ENCODE results near the gene SLC25A36. TPM values are rescaled to one million over a fixed set of nuclear protein-coding genes. Genes with fewer than 3 reads are reported as not detected.
"Not testable (repeated sequence)": the region's sequence is repeated elsewhere in the genome, so short reads cannot be mapped to it uniquely, and the experiment has no call there.

SLC25A36 gene
- total RNA-seq, 1 donor: 227 TPM

DNA sequence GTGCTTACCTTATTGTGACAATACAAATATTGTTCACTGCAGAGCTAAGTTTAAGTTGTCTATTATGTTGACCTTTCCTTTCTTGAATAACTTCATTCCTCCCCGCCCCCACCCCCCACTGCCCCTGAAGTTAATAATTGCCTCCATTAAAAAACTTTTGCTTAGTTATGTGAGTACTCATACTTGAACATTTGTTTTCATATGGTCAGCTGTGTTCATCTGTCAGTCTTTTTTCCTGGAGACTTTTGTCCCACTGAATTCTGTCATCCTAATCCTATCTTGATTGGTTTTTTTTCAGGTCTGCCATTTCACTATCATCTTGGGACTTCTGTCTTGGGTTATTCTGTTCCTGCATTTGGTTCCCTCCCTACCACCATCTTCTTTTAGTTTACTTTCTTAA lies 8.5 kb downstream of the SLC25A36 start:
- H3K4me1 ChIP-seq (ENCODE audit: insufficient read depth, low read length): peaks cover 5% of the 10 kb centered on the region
- no peaks in the 10 kb centered on the region for H3K27me3 ChIP-seq (ENCODE audit: insufficient read depth, low read length)
- H3K4me3 ChIP-seq (ENCODE audit: low read length): no peak overlapping the region
- no peaks in the 10 kb centered on the region for H3K9me3 ChIP-seq (ENCODE audit: low read depth, low read length)

GRCh38 chr3:140950863-140951262 lies 9.2 kb downstream of the SLC25A36 start:
- no peaks in the 10 kb centered on the region for H3K9me3 ChIP-seq (ENCODE audit: low read depth, low read length)
- H3K4me1 ChIP-seq (ENCODE audit: insufficient read depth, low read length): peaks cover 3% of the 10 kb centered on the region
- H3K4me3 ChIP-seq (ENCODE audit: low read length): no peak overlapping the region
- H3K27me3 ChIP-seq (ENCODE audit: insufficient read depth, low read length): no peaks in the 10 kb centered on the region

DNA sequence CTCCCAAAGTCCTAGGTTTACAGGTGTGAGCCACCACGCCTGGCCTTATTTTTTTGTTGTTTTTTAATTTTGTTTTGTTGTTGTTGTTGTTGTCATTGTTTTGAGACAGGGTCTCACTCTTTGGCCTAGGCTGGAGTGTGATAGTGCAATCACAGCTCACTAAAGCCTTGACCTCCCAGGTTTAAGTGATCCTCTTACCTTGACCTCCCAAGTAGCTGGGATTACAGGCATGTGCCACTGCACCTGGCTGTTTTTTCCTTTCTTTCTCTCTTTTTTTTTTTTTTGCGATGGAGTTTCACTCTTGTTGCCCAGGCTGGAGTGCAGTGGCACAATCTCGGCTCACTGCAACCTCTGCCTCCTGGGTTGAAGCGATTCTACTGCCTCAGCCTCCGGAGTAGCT lies 10.1 kb downstream of the SLC25A36 start:
- not testable (repeated sequence) for H3K4me1 ChIP-seq (ENCODE audit: insufficient read depth, low read length); H3K4me3 ChIP-seq (ENCODE audit: low read length); H3K27me3 ChIP-seq (ENCODE audit: insufficient read depth, low read length); H3K9me3 ChIP-seq (ENCODE audit: low read depth, low read length)

- no peak overlapping the region for H3K4me3 ChIP-seq (ENCODE audit: low read length)
- H3K9me3 ChIP-seq (ENCODE audit: low read depth, low read length): no peaks in the 10 kb centered on the region
- peaks cover 3% of the 10 kb centered on the region for H3K4me1 ChIP-seq (ENCODE audit: insufficient read depth, low read length)
- H3K27me3 ChIP-seq (ENCODE audit: insufficient read depth, low read length): no peaks in the 10 kb centered on the region
These were observed 11.7 kb downstream of the SLC25A36 start for GRCh38 chr3:140953028-140953960.

GRCh38 chr3:140954576-140954975 lies 12.9 kb downstream of the SLC25A36 start:
- H3K27me3 ChIP-seq (ENCODE audit: insufficient read depth, low read length): no peaks in the 10 kb centered on the region
- no peaks in the 10 kb centered on the region for H3K9me3 ChIP-seq (ENCODE audit: low read depth, low read length)
- peaks cover 3% of the 10 kb centered on the region for H3K4me1 ChIP-seq (ENCODE audit: insufficient read depth, low read length)
- no peak overlapping the region for H3K4me3 ChIP-seq (ENCODE audit: low read length)

DNA sequence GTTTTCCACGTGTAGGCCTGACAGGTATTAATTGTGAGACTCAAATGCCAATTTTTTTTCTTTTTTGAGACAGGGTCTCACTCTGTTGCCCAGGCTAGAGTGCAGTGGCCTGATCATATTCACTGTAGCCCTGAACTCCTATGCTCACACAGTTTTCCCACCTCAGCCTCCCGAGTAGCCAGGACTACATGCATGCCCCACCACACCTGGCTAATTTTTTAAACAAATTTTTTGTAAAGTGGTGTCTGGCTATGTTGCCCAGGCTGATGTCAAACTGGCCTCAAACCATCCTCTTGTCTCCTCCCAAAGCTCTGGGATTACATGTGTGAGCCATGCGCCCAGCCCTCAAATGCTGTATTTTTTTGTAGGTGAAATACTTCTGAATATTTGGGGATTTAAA lies 14.0 kb downstream of the SLC25A36 start:
- H3K4me1 ChIP-seq (ENCODE audit: insufficient read depth, low read length): peaks cover 3% of the 10 kb centered on the region
- no peaks in the 10 kb centered on the region for H3K27me3 ChIP-seq (ENCODE audit: insufficient read depth, low read length)
- no peak overlapping the region for H3K4me3 ChIP-seq (ENCODE audit: low read length)
- no peaks in the 10 kb centered on the region for H3K9me3 ChIP-seq (ENCODE audit: low read depth, low read length)

DNA sequence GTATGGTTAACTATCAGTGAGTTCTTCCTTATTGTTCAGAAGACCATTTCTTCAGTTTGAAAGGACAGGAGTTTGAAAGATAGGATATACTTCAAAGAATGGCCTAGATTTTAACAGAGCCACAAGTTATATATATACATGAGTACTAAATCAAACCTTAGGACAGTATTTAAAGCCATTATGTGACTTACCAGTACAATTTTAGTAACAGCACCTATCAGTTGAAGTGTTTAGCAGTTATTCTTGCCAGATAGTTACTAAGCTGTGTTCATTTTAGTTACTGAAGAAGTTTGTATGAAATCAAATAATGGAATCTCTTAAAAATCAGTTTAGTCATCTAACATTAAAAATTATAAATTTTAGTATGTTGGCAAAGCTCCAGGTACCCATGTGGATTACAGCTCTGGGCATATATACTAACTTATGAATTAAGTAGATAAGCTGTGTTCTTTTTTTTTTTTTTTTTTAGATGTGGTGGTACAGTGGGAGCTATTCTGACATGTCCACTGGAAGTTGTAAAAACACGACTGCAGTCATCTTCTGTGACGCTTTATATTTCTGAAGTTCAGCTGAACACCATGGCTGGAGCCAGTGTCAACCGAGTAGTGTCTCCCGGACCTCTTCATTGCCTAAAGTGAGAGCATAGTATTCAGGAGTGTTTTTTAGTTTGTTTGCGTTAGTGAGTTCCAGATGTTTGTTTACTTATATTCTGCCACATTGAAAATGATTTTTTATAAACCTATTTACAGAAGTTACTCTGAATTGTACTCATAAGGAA lies 14.6 kb downstream of the SLC25A36 start:
- Histone ChIP-seq H3K4me1 (ENCODE audit: insufficient read depth, low read length) (peaks cover 3% of the 10 kb centered on the region), H3K4me3 (ENCODE audit: low read length) (no peak overlapping the region), H3K27me3 (ENCODE audit: insufficient read depth, low read length) (no peaks in the 10 kb centered on the region), H3K9me3 (ENCODE audit: low read depth, low read length) (no peaks in the 10 kb centered on the region)

- Histone ChIP-seq H3K4me3 (ENCODE audit: low read length) (no peak overlapping the region), H3K4me1 (ENCODE audit: insufficient read depth, low read length) (no peaks in the 10 kb centered on the region), H3K27me3 (ENCODE audit: insufficient read depth, low read length) (no peaks in the 10 kb centered on the region), H3K9me3 (ENCODE audit: low read depth, low read length) (no peaks in the 10 kb centered on the region)
These were observed 31.2 kb downstream of the SLC25A36 start for GRCh38 chr3:140972833-140973232.

DNA sequence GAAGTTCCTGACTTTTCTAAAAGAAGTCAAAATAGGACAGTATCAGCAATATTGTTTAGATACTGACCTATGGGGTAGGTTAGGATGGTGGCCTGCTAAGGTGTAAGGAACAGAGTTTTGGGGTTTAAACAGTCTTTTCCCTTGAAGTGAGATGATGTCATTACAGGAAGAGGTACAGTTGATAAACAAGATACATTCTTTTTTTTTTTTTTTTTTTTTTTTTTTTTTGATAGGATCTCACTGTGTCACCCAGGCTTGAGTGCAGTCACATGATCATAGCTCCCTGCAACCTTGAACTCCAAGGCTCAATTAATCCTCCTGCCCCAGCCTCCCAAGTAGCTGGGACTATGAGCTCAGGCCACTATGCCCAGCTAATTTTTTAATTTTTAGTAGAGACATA lies 33.3 kb downstream of the SLC25A36 start:
- Histone ChIP-seq H3K4me3 (ENCODE audit: low read length) (no peak overlapping the region), H3K27me3 (ENCODE audit: insufficient read depth, low read length) (no peaks in the 10 kb centered on the region), H3K4me1 (ENCODE audit: insufficient read depth, low read length) (no peaks in the 10 kb centered on the region), H3K9me3 (ENCODE audit: low read depth, low read length) (no peaks in the 10 kb centered on the region)

DNA sequence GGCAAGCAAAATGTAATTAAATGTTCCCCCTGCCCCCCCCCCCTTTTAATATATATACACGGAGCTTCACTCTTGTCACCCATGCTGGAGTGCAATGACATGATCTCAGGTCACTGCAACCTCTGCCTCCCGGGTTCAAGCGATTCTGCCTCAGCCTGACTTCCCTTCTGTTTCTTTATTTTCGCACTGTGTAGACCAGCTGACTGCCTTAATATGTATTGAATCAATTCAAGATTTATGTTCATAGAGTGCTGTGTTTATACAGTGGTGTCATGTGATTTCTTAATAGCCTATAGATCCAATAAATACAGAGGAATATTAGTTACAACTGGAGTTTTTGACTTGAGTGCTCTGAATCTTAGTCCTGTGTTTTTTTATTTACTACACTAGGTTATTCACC lies 39.0 kb downstream of the SLC25A36 start:
- no peak overlapping the region for H3K4me3 ChIP-seq (ENCODE audit: low read length)
- H3K9me3 ChIP-seq (ENCODE audit: low read depth, low read length): no peaks in the 10 kb centered on the region
- no peaks in the 10 kb centered on the region for H3K4me1 ChIP-seq (ENCODE audit: insufficient read depth, low read length)
- H3K27me3 ChIP-seq (ENCODE audit: insufficient read depth, low read length): no peaks in the 10 kb centered on the region

DNA sequence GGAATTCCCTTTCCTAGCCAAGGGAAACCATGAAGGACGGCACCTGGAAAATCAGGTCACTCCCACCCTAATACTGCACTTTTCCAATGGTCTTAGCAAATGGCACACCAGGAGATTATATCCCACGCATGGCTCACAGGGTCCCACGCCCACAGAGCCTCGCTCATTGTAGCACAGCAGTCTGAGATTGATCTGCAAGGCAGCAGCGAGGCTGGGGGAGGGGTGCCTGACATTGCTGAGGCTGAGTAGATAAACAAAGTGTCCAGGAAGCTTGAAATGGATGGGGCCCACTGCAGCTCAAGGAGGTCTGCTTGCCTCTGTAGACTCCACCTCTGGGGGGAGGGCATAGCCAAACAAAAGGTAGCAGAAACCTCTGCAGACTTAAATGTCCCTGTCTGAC lies 46.2 kb downstream of the SLC25A36 start:
- not testable (repeated sequence) for H3K27me3 ChIP-seq (ENCODE audit: insufficient read depth, low read length); H3K9me3 ChIP-seq (ENCODE audit: low read depth, low read length); H3K4me3 ChIP-seq (ENCODE audit: low read length); H3K4me1 ChIP-seq (ENCODE audit: insufficient read depth, low read length)

DNA sequence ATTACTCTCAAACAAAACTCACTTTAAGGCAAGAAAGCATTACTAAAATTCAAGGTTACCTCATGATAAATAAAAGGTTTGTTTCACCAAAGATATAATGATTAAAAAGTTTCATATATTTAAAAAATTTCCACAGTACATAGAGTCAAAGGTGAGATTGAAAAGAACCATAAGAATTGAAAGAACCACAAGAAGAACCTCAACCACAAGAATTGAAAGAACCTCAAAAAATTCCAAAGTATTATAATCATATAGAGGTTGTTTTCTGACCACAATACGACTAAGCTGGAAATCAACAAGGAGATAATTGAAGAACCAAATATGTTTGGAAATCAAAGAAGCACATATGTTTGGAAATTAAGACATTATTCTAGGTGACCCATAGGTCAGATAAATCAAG lies 52.7 kb downstream of the SLC25A36 start:
- H3K4me1 ChIP-seq (ENCODE audit: insufficient read depth, low read length): no peaks in the 10 kb centered on the region
- H3K4me3 ChIP-seq (ENCODE audit: low read length): no peak overlapping the region
- H3K27me3 ChIP-seq (ENCODE audit: insufficient read depth, low read length): no peaks in the 10 kb centered on the region
- H3K9me3 ChIP-seq (ENCODE audit: low read depth, low read length): no peaks in the 10 kb centered on the region

DNA sequence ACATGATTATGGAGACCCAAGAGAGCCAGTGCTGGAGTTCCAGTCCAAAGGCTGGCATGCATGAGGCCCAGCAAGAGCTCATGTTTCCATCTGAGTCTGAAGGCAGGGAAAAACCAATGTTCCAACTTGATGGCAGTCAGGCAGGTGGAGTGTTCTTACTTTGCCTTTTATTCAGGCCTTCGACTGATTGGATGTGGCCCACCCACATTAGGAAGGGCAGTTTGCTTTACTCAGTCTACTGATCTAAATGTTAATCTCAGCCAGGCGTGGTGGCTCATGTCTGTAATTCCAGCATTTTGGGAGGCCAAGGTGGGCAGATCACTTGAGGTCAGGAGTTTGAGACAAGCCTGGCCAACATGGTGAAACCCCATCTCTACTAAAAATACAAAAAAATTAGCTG lies 53.2 kb downstream of the SLC25A36 start:
- not testable (repeated sequence) for H3K4me3 ChIP-seq (ENCODE audit: low read length); H3K27me3 ChIP-seq (ENCODE audit: insufficient read depth, low read length); H3K9me3 ChIP-seq (ENCODE audit: low read depth, low read length); H3K4me1 ChIP-seq (ENCODE audit: insufficient read depth, low read length)

DNA sequence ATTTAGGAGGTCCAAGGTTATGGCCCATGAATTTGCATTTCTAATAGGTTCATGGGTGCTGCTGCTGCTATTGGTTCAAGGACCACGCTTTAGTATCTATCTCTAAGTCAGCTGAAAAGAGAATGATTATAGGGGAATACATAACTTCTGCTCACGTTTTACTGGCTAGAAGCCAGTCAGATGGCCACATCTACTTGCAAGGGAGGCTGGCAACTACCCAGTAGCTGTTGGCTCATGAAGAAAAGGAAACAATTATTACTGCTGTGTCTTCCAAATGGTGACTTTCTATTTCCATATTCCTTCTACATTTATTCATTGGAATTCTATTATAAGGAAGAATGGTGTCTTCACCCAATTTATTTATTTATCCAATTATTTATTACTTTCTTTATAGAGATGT lies 54.2 kb downstream of the SLC25A36 start:
- no peaks in the 10 kb centered on the region for H3K27me3 ChIP-seq (ENCODE audit: insufficient read depth, low read length)
- H3K4me3 ChIP-seq (ENCODE audit: low read length): no peak overlapping the region
- no peaks in the 10 kb centered on the region for H3K9me3 ChIP-seq (ENCODE audit: low read depth, low read length)
- no peaks in the 10 kb centered on the region for H3K4me1 ChIP-seq (ENCODE audit: insufficient read depth, low read length)

DNA sequence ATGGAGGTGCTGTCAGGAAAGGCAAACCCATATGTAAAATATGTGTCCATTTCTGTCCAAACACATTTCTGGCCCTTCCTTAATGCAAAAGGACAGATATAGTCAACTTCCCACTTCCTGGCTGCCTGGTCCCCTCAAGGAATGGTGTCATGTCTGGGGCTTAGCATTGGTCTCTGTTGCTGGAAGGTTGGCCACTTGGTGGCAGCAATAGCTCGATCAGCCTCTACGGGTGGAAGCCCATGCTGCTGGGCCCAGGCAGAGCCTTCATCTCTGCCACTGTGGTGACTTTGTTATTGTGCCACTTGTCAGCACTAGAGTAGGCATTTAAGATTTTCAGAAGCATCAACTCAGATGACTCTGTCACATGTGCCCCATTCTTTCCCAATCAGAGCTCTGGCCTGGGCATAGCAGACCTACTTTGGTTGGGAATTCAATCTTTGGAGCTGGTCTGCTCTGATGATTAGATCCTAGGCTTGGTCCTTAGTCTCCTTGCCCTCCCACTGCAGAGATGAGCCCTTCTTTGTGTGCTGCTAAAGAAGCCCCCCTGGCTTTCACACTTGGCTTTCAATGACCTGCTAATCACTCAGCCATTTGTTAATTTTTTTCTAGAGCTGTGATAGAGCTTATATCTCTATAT lies 58.5 kb downstream of the SLC25A36 start:
- no peaks in the 10 kb centered on the region for H3K4me1 ChIP-seq (ENCODE audit: insufficient read depth, low read length)
- no peaks in the 10 kb centered on the region for H3K27me3 ChIP-seq (ENCODE audit: insufficient read depth, low read length)
- no peaks in the 10 kb centered on the region for H3K9me3 ChIP-seq (ENCODE audit: low read depth, low read length)
- no peak overlapping the region for H3K4me3 ChIP-seq (ENCODE audit: low read length)

Measured in mononuclear cell (primary cell).